Erythroblast (primary cell): Measurements from ENCODE around the gene PSMB7.

Experiments
- GATA1 ChIP-seq: IDR thresholded peaks from 2 replicates; pipeline ENCODE4 v1.6.1; 2011; ENCODE audit warnings: low read depth, mild to moderate bottlenecking, control low read depth, low read length, moderate library complexity
- POLR2A ChIP-seq: IDR thresholded peaks from 2 replicates; pipeline ENCODE4 v1.6.1; 2011; ENCODE audit warnings: mild to moderate bottlenecking, low read length

DNA sequence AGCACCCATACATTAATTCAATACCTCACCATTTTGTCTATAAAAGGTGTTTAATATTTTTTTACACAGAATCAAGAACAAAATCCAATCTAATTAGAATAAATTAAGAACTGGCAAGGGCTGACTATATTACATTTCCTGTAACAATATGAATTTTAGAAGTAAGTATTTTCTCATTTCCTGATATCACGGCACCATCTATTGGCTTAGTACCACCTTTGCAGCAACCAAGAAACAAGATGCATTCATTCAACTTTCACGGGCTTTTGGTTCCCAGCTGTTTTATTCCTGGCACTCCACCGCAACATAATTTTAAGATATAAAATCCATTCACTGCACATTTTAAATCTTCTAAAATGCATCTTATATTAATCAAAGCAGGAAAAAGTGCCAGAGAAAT is 20.6 kb downstream of the PSMB7 start:
- TF ChIP-seq POLR2A (no peak), GATA1 (no peak)
